Stimulated activated CD8-positive, alpha-beta memory T cell treated with anti-CD3 and anti-CD28 coated beads, Interleukin-2, amount 100 ng/mL, for 48 hours (primary cell): Measurements from ENCODE around the gene RMND5A.
"Not testable (repeated sequence)": the region's sequence is repeated elsewhere in the genome, so short reads cannot be mapped to it uniquely, and the experiment has no call there.

ENCODE experiments used
- DNase-seq, 2 donors: peaks; one replicate each; pipeline ENCODE4 v3.0.0-alpha.2; 2020; ENCODE audit warnings: low read depth in 2 of 2

The RMND5A gene

GRCh38 chr2:86714579-86715173 lies 5.4 kb upstream of the RMND5A start:
- not testable (repeated sequence) for DNase-seq

GRCh38 chr2:86719263-86719636 lies 841 bp upstream of the RMND5A start:
- not testable (repeated sequence) for DNase-seq

- DNase-seq: peak; percentile 30 to 31
Observed at GRCh38 chr2:86720540-86721320, 639 bp downstream of the RMND5A start.

- not testable (repeated sequence) for DNase-seq
Observed at GRCh38 chr2:86725706-86726105, 5.6 kb downstream of the RMND5A start.

- not testable (repeated sequence) for DNase-seq
Observed at GRCh38 chr2:86732040-86732525, 12.0 kb downstream of the RMND5A start.

GRCh38 chr2:86732837-86733236 lies 12.7 kb downstream of the RMND5A start:
- DNase-seq: not testable (repeated sequence)

- DNase-seq: not testable (repeated sequence)
Observed at GRCh38 chr2:86733528-86733927, 13.4 kb downstream of the RMND5A start.

- DNase-seq: not testable (repeated sequence)
Observed at GRCh38 chr2:86734896-86735295, 14.8 kb downstream of the RMND5A start.

GRCh38 chr2:86739485-86739884 lies 19.4 kb downstream of the RMND5A start:
- not testable (repeated sequence) for DNase-seq

GRCh38 chr2:86739889-86740288 lies 19.8 kb downstream of the RMND5A start:
- not testable (repeated sequence) for DNase-seq

- not testable (repeated sequence) for DNase-seq
Observed at GRCh38 chr2:86741889-86742498, 21.9 kb downstream of the RMND5A start.

- no peak for DNase-seq
Observed at GRCh38 chr2:86744152-86744551, 24.1 kb downstream of the RMND5A start.

- no peak for DNase-seq
Observed at GRCh38 chr2:86746939-86747338, 26.8 kb downstream of the RMND5A start.

- no peak for DNase-seq
Observed at GRCh38 chr2:86747711-86748639, 27.9 kb downstream of the RMND5A start.

- DNase-seq: no peak
Observed at GRCh38 chr2:86750240-86750839, 30.2 kb downstream of the RMND5A start.

GRCh38 chr2:86751778-86752177 lies 31.7 kb downstream of the RMND5A start:
- no peak for DNase-seq

GRCh38 chr2:86752934-86753333 lies 32.8 kb downstream of the RMND5A start:
- no peak for DNase-seq

GRCh38 chr2:86753606-86754005 lies 33.5 kb downstream of the RMND5A start:
- no peak for DNase-seq

GRCh38 chr2:86758405-86758804 lies 38.3 kb downstream of the RMND5A start:
- no peak for DNase-seq

GRCh38 chr2:86760371-86760770 lies 40.3 kb downstream of the RMND5A start:
- no peak for DNase-seq

GRCh38 chr2:86764661-86765309 lies 44.7 kb downstream of the RMND5A start:
- no peak for DNase-seq
